ENCODE data around the gene ZSCAN26.
A peak's percentile ranks its signal among the peaks of the same experiment; 100 is the strongest.

ZSCAN26 gene

DNA sequence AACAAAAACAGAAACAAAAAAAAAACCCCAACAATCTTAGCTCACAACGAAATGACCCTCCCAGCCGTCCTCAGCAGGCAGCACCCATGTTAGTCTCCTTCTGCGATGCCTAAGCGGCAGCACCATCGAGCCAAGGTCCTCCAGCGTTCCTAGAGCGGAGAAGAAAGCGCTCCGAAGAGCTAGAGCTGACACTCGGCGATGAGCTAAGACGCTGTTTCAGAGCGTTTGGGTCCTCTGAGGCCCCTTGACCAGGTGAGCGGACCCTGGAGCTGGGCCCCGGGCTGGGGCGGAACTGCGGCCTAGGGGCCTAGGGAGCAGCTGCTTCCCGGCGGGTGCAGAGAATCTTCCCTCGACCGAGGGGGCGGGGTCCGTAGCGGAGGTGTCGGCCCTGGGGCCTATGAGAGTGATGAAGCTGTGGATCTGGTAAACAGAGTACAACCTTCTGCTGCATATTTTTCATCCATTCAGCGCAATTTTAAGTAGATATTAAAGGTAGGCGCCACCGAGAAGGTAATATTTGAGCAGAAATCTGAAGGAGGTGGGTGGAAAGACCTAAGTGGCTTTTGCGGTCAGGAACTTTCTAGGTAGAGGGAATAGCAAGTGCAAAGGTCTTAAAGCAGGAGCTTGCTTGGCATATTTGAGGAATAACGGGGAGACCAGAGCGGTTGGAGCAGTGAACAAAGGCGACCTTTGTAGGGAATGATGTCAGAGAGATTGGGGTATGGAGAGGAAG, at the start of gene ZSCAN26:
ZSCAN26 (plus strand) TSS at position 182 of the 733 bp plus-strand sequence. CDS start 4,777 bp downstream, outside the sequence.
- H3K4me1 Mint-ChIP-seq = peaks cover 12% of the 10 kb centered on the region
- H3K9me3 Mint-ChIP-seq = no peaks in the 10 kb centered on the region
- no peak within 1 kb of the TSS for H3K4me3 Mint-ChIP-seq
- H3K27ac Mint-ChIP-seq = no peak within 1 kb of the TSS
- peaks cover 7% of the 10 kb centered on the region for H3K36me3 Mint-ChIP-seq
- H3K27me3 Mint-ChIP-seq = peaks cover 2% of the 10 kb centered on the region
- CTCF ChIA-PET = interaction anchor here (1.0 to 2.3 kb wide), 5 partner anchors 8 to 89 kb away, joined by 3 to 10 read pairs (median 3); partner anchors contain the start of genes ZKSCAN3 and ZKSCAN4
- peak; percentile 90 for DNase-seq

GRCh38 chr6:28217890-28218289, 49.1 kb upstream of the ZSCAN26 start:
- Mint-ChIP-seq H3K27ac (no peak overlapping the region), H3K36me3 (no peaks in the 10 kb centered on the region), H3K27me3 (peaks cover 89% of the 10 kb centered on the region), H3K9me3 (no peaks in the 10 kb centered on the region), H3K4me1 (peaks cover 15% of the 10 kb centered on the region), H3K4me3 (peak overlapping the region; percentile 12)
- CTCF ChIA-PET = interaction anchor here (1.6 kb wide), 1 partner anchor 138 kb away, joined by 5 read pairs; no protein-coding TSS in a partner anchor
- DNase-seq = no peak

DNA sequence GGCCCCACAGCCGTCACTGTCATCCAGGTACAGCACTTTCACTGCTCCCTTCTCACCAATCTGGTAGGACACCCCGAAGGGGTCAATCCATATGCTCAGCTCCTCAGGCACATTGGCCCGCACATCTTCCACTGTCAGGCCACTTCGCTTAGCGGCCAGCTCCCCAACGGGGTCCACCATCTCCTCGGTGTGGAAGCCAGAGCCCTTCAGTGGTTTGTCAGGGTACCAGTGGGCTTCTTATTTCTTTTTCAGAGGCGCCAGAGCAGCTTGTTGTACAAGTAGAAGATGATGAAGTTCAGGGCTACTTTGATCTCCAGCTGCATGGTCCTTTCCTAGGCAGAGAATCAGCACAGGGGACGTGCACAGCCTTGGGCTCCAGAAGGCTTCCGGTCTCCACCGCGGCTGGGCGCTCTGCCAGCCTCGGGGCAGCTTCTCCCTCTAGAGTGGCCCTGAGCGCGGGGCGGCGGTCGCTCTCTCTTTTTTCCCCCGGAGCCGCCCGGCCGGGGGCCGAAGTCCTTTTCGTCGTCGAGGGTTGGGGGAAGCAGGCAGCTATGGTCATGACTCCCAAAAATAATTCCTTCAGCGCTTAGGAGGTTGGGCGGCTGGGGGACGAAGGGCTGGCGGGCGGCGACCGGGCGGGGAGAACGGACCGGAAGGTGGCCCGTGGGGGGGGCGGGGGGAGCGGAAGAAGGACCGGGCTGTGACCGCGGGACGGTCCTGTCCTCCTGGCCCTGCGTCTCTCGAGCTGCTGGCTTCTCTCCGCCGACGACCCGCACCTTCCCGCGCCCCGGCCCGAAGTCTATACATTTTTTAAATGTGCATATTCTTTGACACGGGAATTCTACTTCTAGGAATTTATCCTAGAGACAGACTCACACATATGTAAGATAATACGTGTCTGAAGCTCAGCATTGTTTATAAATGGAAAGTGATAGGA, 48.4 kb upstream of the ZSCAN26 start:
- CTCF ChIA-PET = interaction anchor here (1.6 kb wide), 1 partner anchor 138 kb away, joined by 5 read pairs; no protein-coding TSS in a partner anchor
- peaks cover 89% of the 10 kb centered on the region for H3K27me3 Mint-ChIP-seq
- H3K36me3 Mint-ChIP-seq = no peaks in the 10 kb centered on the region

GRCh38 chr6:28220257-28221133, 46.4 kb upstream of the ZSCAN26 start:
- no peaks in the 10 kb centered on the region for H3K9me3 Mint-ChIP-seq
- CTCF ChIA-PET = no interaction called here
- H3K36me3 Mint-ChIP-seq = peaks cover 3% of the 10 kb centered on the region
- peaks cover 17% of the 10 kb centered on the region for H3K4me1 Mint-ChIP-seq
- no peak overlapping the region for H3K27ac Mint-ChIP-seq
- no peak overlapping the region for H3K4me3 Mint-ChIP-seq
- no peak for DNase-seq
- H3K27me3 Mint-ChIP-seq = peaks cover 89% of the 10 kb centered on the region

More for the DNA sequence above, 48.4 kb upstream of the ZSCAN26 start:
- no peak overlapping the region for H3K27ac Mint-ChIP-seq
- H3K9me3 Mint-ChIP-seq = no peaks in the 10 kb centered on the region
- peak overlapping the region; percentile 69 for H3K4me3 Mint-ChIP-seq
- DNase-seq = peak; percentile 36
- H3K4me1 Mint-ChIP-seq = peaks cover 12% of the 10 kb centered on the region

DNA sequence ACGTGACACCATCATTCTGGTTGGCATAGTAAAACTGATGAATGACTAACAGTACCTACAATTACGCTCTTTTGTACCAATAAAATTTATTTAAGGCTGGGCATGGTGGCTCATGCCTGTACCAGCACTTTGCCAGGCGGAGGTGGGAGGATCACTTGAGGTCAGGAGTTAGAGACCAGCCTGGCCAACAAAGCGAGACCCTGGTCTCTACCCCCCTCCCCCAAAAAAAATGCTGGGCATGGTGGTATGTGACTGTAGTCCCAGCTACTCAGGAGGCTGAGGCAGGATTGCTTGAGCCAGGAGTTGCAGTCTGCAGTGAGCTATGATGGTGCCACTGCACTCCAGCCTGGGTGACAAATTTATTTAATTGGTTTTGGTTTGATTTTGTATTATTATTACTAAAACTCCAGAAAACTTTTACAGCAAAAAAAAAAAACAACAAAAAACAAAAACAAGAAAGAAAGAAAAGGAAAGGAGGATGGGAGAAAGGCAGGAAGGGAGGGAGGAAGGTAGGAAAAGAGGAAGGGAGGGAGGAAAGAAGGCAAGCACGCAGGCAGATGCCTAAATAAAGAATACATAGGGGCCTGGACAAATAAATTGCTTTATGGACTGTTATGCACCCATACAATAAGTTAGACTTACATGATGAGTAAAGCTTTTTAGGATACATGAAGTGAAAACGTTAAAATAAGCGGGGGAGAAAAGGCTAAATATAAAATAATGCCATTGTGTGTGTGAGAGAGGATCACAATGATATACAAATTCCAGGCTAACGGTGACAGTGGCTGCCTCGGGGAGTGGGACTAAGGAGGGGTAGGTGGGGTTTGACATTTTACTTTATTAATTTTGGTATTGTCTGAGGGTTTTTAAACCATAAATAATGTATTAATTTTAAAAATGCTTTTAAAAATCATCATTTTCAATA, 42.5 kb upstream of the ZSCAN26 start:
- CTCF ChIA-PET = no interaction called here
- Mint-ChIP-seq H3K4me1 (peaks cover 42% of the 10 kb centered on the region), H3K9me3 (no peaks in the 10 kb centered on the region), H3K4me3 (peak overlapping the region; percentile 80), H3K27ac (peak overlapping the region; percentile 34), H3K27me3 (peaks cover 55% of the 10 kb centered on the region), H3K36me3 (peaks cover 11% of the 10 kb centered on the region)
- DNase-seq = no peak

DNA sequence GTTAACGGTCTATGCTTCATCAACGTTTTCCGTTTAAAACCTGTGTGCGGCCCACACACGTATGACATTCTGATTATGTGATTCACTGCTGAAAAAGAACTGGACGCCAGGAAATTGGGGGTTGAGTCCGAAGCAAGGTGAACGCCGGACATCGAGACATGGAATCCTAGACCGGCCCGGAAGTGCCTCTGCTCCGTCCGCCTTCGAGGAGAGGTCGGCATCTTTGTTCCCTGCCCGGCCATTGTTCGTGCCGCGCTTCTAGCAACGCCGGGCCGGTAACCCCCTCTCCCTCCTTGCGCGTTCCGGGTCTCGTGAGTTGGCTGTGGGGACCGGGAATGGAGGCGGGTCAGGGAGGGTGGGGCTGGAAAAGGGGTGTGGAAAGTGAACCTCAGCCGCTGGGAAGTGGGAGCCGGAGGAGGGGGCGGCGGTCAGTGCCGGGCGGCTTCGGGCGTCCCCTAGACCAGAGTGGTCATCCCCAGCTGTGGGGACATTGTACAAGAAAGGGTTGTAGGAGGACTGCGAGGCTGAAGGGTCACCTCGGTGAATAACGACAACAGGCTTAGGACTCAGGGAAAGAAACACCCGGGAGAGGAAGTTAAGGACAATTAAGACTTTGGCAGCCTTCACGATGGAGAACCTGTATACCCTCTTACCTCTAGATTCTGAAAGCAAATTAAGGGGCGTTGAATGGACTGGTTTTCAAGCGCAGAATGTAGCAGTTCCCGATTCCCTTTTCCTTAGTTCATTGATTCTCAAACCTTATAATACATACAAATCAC, 41.7 kb upstream of the ZSCAN26 start, which contains the start of gene ZSCAN9:
ZSCAN9 (plus strand) TSS at position 220 of the 779 bp plus-strand sequence. CDS start 1,810 bp downstream, outside the sequence.
- peak within 1 kb of the TSS; percentile 80 for H3K4me3 Mint-ChIP-seq
- CTCF ChIA-PET = no interaction called here
- H3K9me3 Mint-ChIP-seq = no peaks in the 10 kb centered on the region
- peaks cover 42% of the 10 kb centered on the region for H3K4me1 Mint-ChIP-seq
- peaks cover 12% of the 10 kb centered on the region for H3K36me3 Mint-ChIP-seq
- DNase-seq = peak; percentile 44
- peak within 1 kb of the TSS; percentile 34 for H3K27ac Mint-ChIP-seq
- peaks cover 46% of the 10 kb centered on the region for H3K27me3 Mint-ChIP-seq

- Mint-ChIP-seq H3K4me3 (no peak overlapping the region), H3K27ac (no peak overlapping the region)
These were observed 40.5 kb upstream of the ZSCAN26 start for GRCh38 chr6:28226460-28226859.

DNA sequence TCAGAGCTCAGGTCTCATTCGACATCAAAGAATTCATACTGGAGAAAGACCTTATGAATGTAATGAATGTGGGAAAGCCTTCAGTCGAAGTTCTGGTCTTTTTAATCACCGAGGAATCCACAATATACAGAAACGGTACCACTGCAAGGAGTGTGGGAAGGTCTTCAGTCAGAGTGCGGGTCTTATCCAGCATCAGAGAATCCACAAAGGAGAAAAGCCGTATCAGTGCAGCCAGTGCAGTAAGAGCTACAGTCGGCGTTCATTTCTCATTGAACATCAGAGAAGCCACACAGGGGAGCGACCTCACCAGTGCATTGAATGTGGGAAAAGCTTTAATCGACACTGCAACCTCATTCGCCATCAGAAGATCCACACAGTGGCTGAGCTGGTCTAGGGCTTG, 34.2 kb upstream of the ZSCAN26 start:
- H3K4me1 Mint-ChIP-seq = peaks cover 15% of the 10 kb centered on the region
- CTCF ChIA-PET = no interaction called here
- H3K36me3 Mint-ChIP-seq = peaks cover 12% of the 10 kb centered on the region
- H3K9me3 Mint-ChIP-seq = peaks cover 10% of the 10 kb centered on the region
- no peak for DNase-seq
- H3K27me3 Mint-ChIP-seq = peaks cover 19% of the 10 kb centered on the region
- H3K27ac Mint-ChIP-seq = no peak overlapping the region
- H3K4me3 Mint-ChIP-seq = no peak overlapping the region

More at GRCh38 chr6:28226460-28226859, 40.5 kb upstream of the ZSCAN26 start:
- H3K36me3 Mint-ChIP-seq = peaks cover 18% of the 10 kb centered on the region
- H3K27me3 Mint-ChIP-seq = peaks cover 37% of the 10 kb centered on the region
- CTCF ChIA-PET = interaction anchor here (1.4 kb wide), 1 partner anchor 130 kb away, joined by 3 read pairs; no protein-coding TSS in a partner anchor
- H3K4me1 Mint-ChIP-seq = peaks cover 42% of the 10 kb centered on the region
- DNase-seq = no peak
- no peaks in the 10 kb centered on the region for H3K9me3 Mint-ChIP-seq

DNA sequence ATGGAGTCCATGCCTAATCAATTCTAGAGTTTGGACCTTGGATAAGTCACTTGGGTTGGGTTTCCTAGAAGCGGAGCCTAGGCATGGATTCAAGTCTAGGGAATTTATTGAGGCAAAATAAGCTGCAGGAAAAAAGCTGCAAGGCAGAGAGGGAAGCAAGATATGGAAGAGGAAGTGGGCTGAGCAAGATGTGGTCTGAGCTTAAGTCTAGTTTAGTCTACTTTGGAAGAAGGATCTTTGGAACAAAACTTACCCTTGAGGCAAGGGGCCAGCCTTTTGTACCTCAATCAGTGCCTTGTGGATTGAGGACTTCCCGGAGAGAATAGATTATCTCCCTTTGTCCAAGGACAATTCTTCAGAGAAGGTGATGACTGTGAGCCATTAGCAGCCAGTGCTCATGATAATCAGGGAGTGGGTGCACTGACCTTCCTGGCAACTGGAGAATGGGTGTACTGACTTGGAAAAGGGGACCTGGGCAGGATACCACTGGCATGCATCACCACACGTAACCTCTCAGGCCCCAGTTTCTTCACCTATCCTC, 31.0 kb upstream of the ZSCAN26 start:
- H3K9me3 Mint-ChIP-seq = peaks cover 12% of the 10 kb centered on the region
- peaks cover 22% of the 10 kb centered on the region for H3K27me3 Mint-ChIP-seq
- no peak overlapping the region for H3K27ac Mint-ChIP-seq
- CTCF ChIA-PET = no interaction called here
- no peak for DNase-seq
- H3K4me3 Mint-ChIP-seq = no peak overlapping the region
- H3K36me3 Mint-ChIP-seq = peaks cover 1% of the 10 kb centered on the region
- H3K4me1 Mint-ChIP-seq = no peaks in the 10 kb centered on the region

- Mint-ChIP-seq H3K27ac (no peak overlapping the region), H3K4me3 (no peak overlapping the region), H3K4me1 (no peaks in the 10 kb centered on the region), H3K36me3 (peaks cover 12% of the 10 kb centered on the region), H3K27me3 (peaks cover 11% of the 10 kb centered on the region), H3K9me3 (peaks cover 2% of the 10 kb centered on the region)
- CTCF ChIA-PET = no interaction called here
- DNase-seq = no peak
These were observed 27.3 kb upstream of the ZSCAN26 start for GRCh38 chr6:28239636-28240035.

GRCh38 chr6:28240471-28240870, 26.5 kb upstream of the ZSCAN26 start:
- no peak overlapping the region for H3K27ac Mint-ChIP-seq

DNA sequence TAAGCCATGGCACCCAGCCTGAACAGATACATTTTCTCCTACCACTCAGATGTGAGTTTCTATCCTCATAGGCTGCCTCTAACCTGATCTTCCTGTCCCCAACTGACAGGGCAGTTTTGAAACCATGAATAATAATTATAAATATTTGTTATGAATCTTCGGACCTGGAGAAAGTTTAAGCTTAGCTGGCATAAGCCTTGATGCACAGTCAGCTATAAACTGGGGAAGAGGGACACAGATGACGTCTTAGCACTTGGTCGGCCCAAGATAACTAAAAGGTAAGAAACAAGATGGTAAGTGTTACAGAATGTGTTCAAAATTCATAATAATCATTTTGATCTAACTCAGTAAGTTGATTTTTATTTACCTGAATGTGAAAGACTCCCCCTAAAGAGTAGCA, 23.0 kb upstream of the ZSCAN26 start:
- no peaks in the 10 kb centered on the region for H3K9me3 Mint-ChIP-seq
- CTCF ChIA-PET = no interaction called here

More at GRCh38 chr6:28240471-28240870, 26.5 kb upstream of the ZSCAN26 start:
- H3K36me3 Mint-ChIP-seq = peaks cover 19% of the 10 kb centered on the region
- peaks cover 10% of the 10 kb centered on the region for H3K27me3 Mint-ChIP-seq
- no peaks in the 10 kb centered on the region for H3K4me1 Mint-ChIP-seq
- peaks cover 2% of the 10 kb centered on the region for H3K9me3 Mint-ChIP-seq
- H3K4me3 Mint-ChIP-seq = no peak overlapping the region
- CTCF ChIA-PET = no interaction called here
- no peak for DNase-seq

More for the DNA sequence above, 23.0 kb upstream of the ZSCAN26 start:
- Mint-ChIP-seq H3K4me1 (peaks cover 6% of the 10 kb centered on the region), H3K27ac (no peak overlapping the region), H3K27me3 (no peaks in the 10 kb centered on the region), H3K4me3 (no peak overlapping the region), H3K36me3 (peaks cover 50% of the 10 kb centered on the region)
- no peak for DNase-seq
